ENCODE measurements around the gene CCDC146.

DNA sequence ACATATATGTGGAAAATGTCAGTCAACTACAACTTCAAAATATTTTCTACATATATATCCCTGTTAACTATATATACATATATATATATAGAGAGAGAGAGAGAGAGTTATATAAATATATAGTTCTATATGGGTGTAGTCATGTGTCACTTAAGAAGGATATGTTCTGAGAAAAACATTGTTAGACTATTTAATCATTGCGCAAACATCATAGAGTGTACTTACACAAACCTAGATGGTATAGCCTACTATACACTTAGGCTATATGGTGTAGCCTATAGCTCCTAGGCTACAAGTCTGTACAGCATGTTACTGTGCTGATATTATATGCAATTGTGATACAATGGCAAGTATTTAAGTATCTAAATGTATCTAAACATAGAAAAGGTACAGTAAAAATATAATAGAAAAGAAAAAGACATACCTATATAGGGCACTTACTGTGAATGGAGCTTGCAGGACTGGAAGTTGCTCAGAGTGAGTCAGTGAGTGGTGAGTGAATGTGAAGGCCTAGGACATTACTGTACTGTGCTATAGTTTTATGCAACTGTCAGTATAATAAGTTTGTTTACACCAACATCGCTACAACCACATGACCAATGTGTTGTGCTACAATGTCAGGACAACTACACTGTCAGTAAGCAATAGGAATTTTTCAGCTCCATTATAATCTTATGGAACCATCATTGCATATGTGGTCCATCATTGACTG is 95.2 kb downstream of the CCDC146 start:
- no peak for TF ChIP-seq POLR2A (IDR thresholded peaks at IDR 0.05)
- TF ChIP-seq, protein P1, sequence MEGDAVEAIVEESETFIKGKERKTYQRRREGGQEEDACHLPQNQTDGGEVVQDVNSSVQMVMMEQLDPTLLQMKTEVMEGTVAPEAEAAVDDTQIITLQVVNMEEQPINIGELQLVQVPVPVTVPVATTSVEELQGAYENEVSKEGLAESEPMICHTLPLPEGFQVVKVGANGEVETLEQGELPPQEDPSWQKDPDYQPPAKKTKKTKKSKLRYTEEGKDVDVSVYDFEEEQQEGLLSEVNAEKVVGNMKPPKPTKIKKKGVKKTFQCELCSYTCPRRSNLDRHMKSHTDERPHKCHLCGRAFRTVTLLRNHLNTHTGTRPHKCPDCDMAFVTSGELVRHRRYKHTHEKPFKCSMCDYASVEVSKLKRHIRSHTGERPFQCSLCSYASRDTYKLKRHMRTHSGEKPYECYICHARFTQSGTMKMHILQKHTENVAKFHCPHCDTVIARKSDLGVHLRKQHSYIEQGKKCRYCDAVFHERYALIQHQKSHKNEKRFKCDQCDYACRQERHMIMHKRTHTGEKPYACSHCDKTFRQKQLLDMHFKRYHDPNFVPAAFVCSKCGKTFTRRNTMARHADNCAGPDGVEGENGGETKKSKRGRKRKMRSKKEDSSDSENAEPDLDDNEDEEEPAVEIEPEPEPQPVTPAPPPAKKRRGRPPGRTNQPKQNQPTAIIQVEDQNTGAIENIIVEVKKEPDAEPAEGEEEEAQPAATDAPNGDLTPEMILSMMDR (IDR thresholded peaks at IDR 0.05), result no peak

Data from vagina (tissue), 2 donors.